Left hindlimb (tissue), 1 donor: ENCODE measurements around the gene KNL1.
A peak's percentile ranks its signal among the peaks of the same experiment; 100 is the strongest.
"Not testable (repeated sequence)": the region's sequence is repeated elsewhere in the genome, so short reads cannot be mapped to it uniquely, and the experiment has no call there.

ENCODE experiments used
- DNase-seq: peaks from one replicate; pipeline ENCODE4 v3.0.0-alpha.2; 2018

The KNL1 gene

DNA sequence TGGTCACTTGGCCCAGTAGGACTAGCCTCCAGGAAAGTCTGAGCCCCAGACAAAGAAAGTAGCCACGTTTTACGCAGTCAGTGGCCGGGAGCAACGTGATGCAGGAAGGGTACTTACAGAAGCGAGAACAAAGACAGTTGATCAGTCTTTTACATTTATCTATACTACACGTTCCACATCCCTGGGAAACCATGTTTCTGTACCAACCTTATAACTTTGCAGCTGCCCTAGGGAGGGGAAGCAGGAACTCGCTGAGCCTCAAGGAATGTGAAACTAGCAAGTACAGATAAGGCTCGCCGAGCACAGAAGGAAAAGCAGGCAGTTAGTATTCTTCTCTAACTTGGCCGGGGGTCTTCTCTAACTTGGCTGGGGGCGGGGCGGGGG is 3.4 kb upstream of the KNL1 start:
- no peak for DNase-seq

- DNase-seq = no peak
Observed at GRCh38 chr15:40591389-40591788, 2.7 kb upstream of the KNL1 start.

GRCh38 chr15:40593165-40593564 is 884 bp upstream of the KNL1 start:
- DNase-seq = no peak

DNA sequence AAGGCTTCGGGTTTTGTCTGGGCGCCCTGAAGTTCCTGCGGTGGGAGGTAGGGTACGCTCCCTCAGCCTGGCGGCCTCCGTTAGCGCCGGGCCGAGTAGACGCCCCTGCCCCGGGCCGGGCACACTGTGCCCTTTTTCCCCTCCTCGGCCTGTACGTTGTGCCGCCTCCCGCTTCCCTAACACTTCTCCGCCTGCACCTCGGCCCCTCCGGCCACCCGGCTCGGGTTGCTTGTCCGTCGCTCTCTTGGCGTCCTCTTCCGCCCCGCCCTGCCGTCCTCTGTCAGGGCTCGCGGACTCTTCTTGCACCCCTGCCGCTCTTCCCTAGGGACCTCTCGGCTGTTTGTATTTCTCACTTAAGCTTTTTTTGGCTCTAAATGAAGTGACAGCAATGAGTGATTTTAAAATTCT is 384 bp downstream of the KNL1 start:
- peak; percentile 74 for DNase-seq

DNA sequence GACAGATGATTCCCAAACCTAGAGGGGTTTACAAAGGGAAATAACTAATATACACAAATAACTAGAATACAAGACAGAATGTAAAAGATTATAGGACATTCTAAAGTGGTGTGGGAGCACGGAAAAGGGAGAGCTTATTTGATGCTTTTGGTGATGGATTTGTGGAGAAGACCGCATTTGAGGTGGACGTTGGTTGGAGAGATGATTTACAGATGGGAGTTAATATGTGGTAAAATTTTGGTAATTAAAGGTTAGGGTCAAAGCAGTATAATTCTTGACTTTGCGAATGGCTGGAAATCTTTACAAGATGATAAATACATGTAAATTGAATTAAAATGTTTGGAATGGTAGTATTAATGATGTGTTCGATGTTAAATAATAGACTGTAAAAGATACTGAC is 1.2 kb downstream of the KNL1 start:
- DNase-seq = no peak

GRCh38 chr15:40595773-40596172 is 1.7 kb downstream of the KNL1 start:
- no peak for DNase-seq

- DNase-seq = no peak
Observed at GRCh38 chr15:40597024-40597423, 3.0 kb downstream of the KNL1 start.

DNA sequence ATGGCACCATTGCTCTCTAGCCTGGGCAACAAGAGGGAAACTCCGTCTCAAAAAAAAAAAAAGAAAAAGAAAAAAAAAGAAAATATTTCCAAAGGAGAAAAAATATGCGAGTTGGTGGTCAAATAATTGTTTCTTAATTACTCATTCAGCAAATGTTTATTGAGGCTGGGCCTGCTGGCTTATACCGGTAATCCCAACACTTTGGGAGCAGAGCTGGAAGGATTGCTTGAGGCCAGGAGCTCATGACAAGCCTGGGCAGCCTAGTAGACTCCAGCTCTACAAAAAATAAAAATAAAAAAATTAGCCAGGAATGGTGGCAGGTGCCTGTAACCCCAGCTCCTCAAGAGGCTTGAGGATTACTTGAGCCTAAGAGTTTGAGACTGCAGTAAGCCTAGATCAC is 4.1 kb downstream of the KNL1 start:
- DNase-seq = no peak

DNA sequence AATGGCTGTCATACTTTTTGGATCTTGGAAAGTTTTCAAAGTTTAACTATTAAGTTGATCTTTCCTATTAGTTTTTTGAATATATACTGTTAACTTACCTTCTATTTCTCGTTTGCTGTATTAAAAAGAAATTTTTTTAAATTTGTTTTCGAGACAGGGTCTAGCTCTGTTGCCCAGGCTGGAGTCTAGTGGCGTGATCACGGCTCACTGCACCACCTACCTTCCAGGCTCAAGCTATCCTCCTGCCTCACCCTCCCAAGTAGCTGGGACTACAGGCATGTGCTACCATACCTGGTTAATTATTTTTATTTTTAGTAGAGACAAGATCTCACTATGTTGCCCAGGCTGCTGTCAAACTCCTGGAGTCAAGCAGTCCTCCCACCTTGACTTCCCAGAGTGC is 4.6 kb downstream of the KNL1 start:
- DNase-seq = no peak

- DNase-seq = no peak
Observed at GRCh38 chr15:40600956-40601355, 6.9 kb downstream of the KNL1 start.

- no peak for DNase-seq
Observed at GRCh38 chr15:40603935-40604334, 9.9 kb downstream of the KNL1 start.

GRCh38 chr15:40613080-40613479 is 19.0 kb downstream of the KNL1 start:
- no peak for DNase-seq

- DNase-seq = no peak
Observed at GRCh38 chr15:40618023-40618422, 24.0 kb downstream of the KNL1 start.

GRCh38 chr15:40618906-40619305 is 24.9 kb downstream of the KNL1 start:
- no peak for DNase-seq

- DNase-seq = no peak
Observed at GRCh38 chr15:40623361-40623760, 29.3 kb downstream of the KNL1 start.

- no peak for DNase-seq
Observed at GRCh38 chr15:40630313-40630712, 36.3 kb downstream of the KNL1 start.

DNA sequence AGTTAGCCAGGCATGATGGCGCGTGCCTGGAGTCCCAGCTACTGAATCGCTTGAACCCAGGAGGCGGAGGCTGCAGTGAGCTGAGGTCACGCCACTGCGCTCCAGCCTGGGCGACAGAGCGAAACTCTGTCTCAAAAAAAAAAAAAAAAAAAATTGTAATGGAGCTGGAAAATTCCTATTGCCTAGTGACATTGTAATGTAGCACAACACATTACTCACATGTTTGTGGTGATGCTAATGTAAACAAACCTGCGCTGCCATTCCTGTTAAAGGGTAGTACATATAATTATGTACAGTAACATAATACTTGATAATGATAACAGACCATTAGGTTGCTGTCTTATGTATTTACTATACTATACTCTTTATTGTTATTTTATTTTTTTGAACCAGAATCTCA is 39.1 kb downstream of the KNL1 start:
- DNase-seq = no peak

DNA sequence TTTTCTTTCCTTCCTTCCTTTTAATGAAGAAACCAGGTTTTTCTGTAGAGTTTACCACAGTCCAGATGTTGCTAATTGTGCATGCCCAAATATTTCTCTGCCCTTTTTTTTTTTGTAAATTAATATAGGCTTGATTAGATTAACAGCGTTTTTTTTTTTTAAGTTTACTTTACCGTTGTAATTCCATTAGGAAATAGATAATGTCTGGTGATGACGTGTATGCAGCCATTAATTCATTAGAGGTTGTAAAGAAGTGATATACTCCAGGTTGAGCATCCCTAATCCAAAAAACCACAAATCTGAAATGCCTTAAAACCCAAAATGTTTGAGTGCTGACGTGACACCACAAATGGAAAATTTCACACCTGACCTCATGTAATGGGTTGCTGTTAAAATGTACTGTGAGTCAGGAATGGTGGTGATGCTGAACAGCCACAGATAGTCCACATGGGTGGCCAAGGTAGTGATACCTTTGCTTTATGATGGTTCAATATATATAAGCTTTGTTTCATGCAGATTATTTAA is 43.2 kb downstream of the KNL1 start:
- DNase-seq = no peak

DNA sequence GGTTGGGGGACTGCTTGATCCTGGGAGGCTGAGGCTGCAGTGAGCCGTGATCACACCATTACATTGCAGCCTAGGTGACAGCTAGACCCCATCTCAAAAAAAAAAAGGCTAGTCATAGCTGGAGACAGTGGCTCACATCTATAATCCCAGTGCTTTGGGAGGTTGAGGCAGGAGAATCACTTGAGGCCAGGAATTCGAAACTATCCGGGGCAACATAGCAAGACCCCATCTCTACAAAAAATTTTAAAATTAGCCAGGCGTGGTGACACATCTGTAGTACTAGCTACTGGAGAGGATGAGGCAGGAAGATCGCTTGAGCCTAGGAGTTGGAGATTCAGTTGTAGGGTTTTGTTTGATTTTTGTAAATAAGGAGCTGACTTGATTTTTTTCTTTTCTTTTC is 45.6 kb downstream of the KNL1 start:
- DNase-seq = no peak

DNA sequence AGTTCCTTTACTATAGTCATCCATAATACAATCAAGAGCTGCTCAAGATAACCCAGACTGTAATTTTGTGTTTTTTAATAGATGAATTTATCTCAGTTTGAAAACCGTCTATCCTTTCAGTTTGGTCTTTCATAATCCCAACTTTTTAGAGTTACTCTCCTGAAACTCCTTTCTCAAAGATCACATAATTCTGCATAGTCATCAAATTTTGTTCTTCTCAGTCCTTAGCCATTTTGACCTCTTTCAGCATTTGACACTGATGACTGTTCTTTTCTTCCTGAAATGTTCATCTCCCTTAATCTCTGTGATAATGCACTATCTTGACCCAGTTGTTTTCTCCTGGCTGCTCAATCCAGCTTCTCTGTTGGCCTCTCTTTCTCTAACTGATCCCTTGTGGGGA is 53.5 kb downstream of the KNL1 start:
- DNase-seq = no peak

- no peak for DNase-seq
Observed at GRCh38 chr15:40650479-40650878, 56.4 kb downstream of the KNL1 start.

- no peak for DNase-seq
Observed at GRCh38 chr15:40660686-40661085, 66.6 kb downstream of the KNL1 start.

DNA sequence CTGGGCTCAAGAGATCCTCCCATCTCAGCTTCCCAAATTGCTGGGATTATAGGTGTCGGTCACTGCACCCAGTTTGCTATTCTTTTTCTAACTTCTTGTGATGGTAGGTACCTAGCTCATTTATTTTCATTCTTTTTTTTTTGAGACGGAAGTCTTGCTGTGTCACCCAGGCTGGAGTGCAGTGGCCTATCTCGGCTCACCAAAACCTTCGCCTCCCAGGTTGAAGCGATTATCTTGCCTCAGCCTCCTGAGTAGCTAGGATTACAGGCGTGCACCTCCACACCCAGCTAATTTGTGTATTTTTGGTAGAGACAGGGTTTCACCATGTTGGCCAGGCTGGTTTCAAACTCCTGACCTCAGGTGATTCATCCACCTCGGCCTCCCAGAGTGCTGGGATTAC is 70.9 kb downstream of the KNL1 start:
- no peak for DNase-seq

DNA sequence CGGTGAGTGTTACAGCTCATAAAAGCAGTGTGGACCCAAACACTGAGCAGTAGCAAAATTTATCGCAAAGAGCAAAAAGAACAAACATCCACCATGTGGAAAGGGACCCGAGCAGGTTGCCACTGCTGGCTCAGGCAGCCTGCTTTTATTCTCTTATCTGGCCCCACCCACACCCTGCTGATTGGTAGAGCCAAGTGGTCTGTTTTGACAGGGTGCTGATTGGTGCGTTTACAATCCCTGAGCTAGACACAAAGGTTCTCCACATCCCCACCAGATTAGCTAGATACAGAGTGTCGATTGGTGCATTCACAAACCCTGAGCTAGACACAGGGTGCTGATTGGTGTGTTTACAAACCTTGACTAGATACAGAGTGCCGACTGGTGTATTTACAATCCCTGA is 82.2 kb downstream of the KNL1 start:
- DNase-seq = not testable (repeated sequence)

- not testable (repeated sequence) for DNase-seq
Observed at GRCh38 chr15:40676906-40677305, 82.9 kb downstream of the KNL1 start.

DNA sequence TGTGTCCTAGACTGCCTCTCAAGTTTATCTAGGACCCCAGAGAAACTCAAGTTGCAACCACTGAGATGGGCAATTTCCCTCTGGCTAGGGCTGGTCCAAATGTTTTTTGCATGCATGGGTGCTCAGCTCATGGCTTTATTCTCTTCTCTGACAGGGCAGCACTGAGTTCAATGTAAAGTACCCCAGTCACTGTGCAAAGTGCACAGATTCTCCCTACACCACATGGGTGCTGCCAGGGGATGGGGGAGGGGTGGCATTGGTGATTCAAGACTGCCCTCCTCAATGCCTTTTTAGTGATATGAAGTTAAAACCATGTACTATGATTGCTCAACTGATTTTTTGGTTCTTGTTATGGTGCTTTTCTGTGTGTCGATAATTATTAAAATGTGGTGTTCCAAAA is 86.1 kb downstream of the KNL1 start:
- no peak for DNase-seq
